Vagina (tissue), 2 donors: ENCODE results near the gene SCYGR8.

ENCODE experiments used
- POLR2A ChIP-seq, 2 donors: fragments of 450-650 bp; IDR thresholded peaks; one replicate each; pipeline ENCODE4 v1.6.1; 2017; ENCODE audit warnings: antibody characterized with exemption in 2 of 2, mild to moderate bottlenecking in 2 of 2, moderate library complexity in 2 of 2
- POLR2AphosphoS5 ChIP-seq, 2 donors: sonication (generic); formaldehyde crosslinking; IDR thresholded peaks; one replicate each; pipeline ENCODE4 v1.9.0; 2017; ENCODE audit warnings: antibody characterized with exemption in 2 of 2, mild to moderate bottlenecking in 2 of 2, low read depth in 1 of 2; ENCODE audit not compliant: insufficient read depth in 1 of 2
- TF ChIP-seq, protein P1 (sequence below), 3 experiments: fragments of 450-650 bp in 2 of 3; fragments of 200-600 bp in 1 of 3; sonication (generic) in 1 of 3; IDR thresholded peaks; one replicate each; pipeline ENCODE4 v1.5.1; 2017 to 2019; ENCODE audit warnings: antibody characterized with exemption in 3 of 3, mild to moderate bottlenecking in 2 of 3, moderate library complexity in 2 of 3

DNA sequence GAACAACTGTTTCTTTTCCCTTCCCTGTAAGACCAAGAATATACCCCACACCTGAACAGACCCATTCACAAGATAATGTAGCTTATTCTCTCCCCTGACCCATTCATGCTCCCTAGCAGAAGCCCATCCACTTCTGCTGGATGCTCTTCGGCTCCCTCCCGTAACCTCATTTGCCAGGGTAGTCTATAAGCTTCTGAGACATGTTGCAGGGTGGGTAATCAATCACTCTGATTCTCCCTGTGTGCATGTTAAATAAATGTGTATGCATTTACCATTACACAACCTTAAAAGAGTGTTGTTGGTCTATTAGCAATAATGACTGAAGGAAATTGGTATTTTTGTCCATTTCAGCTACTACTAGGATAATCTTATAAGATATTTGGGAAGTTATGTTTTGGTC is 29.2 kb upstream of the SCYGR8 start:
- TF ChIP-seq, protein P1, sequence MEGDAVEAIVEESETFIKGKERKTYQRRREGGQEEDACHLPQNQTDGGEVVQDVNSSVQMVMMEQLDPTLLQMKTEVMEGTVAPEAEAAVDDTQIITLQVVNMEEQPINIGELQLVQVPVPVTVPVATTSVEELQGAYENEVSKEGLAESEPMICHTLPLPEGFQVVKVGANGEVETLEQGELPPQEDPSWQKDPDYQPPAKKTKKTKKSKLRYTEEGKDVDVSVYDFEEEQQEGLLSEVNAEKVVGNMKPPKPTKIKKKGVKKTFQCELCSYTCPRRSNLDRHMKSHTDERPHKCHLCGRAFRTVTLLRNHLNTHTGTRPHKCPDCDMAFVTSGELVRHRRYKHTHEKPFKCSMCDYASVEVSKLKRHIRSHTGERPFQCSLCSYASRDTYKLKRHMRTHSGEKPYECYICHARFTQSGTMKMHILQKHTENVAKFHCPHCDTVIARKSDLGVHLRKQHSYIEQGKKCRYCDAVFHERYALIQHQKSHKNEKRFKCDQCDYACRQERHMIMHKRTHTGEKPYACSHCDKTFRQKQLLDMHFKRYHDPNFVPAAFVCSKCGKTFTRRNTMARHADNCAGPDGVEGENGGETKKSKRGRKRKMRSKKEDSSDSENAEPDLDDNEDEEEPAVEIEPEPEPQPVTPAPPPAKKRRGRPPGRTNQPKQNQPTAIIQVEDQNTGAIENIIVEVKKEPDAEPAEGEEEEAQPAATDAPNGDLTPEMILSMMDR (IDR thresholded peaks at IDR 0.05), result no peak
- no peak for TF ChIP-seq POLR2A (IDR thresholded peaks at IDR 0.05)
- no peak for TF ChIP-seq POLR2AphosphoS5 (IDR thresholded peaks at IDR 0.05; ENCODE audit: insufficient read depth in 1 of 2, low read depth in 1 of 2)
